Vagina (tissue), 2 donors: ENCODE results near the gene PDXP. TPM values are rescaled to one million over a fixed set of nuclear protein-coding genes. Genes with fewer than 3 reads are reported as not detected.
A peak's percentile ranks its signal among the peaks of the same experiment; 100 is the strongest.

Experiments used
- DNase-seq, 2 donors: peaks; one replicate each; pipeline ENCODE4 v3.0.0-alpha.2; 2017; ENCODE audit errors: extremely low spot score in 2 of 2
- H3K27ac ChIP-seq: fragments of 200-600 bp; sonication (generic); one replicate; pipeline ENCODE4 v1.5.1; 2019
- H3K27me3 ChIP-seq: fragments of 200-600 bp; sonication (generic); one replicate; pipeline ENCODE4 v1.5.1; 2019
- H3K36me3 ChIP-seq, 2 donors: fragments of 200-600 bp; sonication (generic); one replicate each; pipeline ENCODE4 v1.5.1; 2017 to 2019
- H3K4me1 ChIP-seq: fragments of 200-600 bp; sonication (generic); one replicate; pipeline ENCODE4 v1.5.1; 2019
- H3K4me3 ChIP-seq, 2 donors: fragments of 200-600 bp; sonication (generic); 1 replicate in 1 of 2; 2 replicates in 1 of 2; pipeline ENCODE4 v1.5.1; 2016 to 2019
- H3K9me3 ChIP-seq: fragments of 200-600 bp; sonication (generic); one replicate; pipeline ENCODE4 v1.5.1; 2019
- CTCF ChIP-seq, 3 experiments: fragments of 450-650 bp in 2 of 3; fragments of 200-600 bp in 1 of 3; sonication (generic) in 1 of 3; IDR thresholded peaks; one replicate each; pipeline ENCODE4 v1.5.1; 2017 to 2019; ENCODE audit warnings: antibody characterized with exemption in 3 of 3, mild to moderate bottlenecking in 2 of 3, moderate library complexity in 2 of 3
- POLR2A ChIP-seq, 2 donors: fragments of 450-650 bp; IDR thresholded peaks; one replicate each; pipeline ENCODE4 v1.6.1; 2017; ENCODE audit warnings: antibody characterized with exemption in 2 of 2, mild to moderate bottlenecking in 2 of 2, moderate library complexity in 2 of 2
- POLR2AphosphoS5 ChIP-seq, 2 donors: sonication (generic); formaldehyde crosslinking; IDR thresholded peaks; one replicate each; pipeline ENCODE4 v1.9.0; 2017; ENCODE audit warnings: antibody characterized with exemption in 2 of 2, mild to moderate bottlenecking in 2 of 2, low read depth in 1 of 2; ENCODE audit not compliant: insufficient read depth in 1 of 2
- intact Hi-C: fragments of 100-400 bp; cut with DNase I; formaldehyde crosslinking; loops from one replicate; pipeline ENCODE4 v1.15.1; 2023
- total RNA-seq: library from RNA; depleted of rRNA; stranded (reverse); fragments of >200 nt; gene quantifications from one replicate; pipeline ENCODE4 v1.2.3, GENCODE V29; 2016

The PDXP gene
- total RNA-seq, 1 donor from 2014 or later, result 6.4 TPM

GRCh38 chr22:37639771-37640590 is 18.5 kb upstream of the PDXP start:
- H3K4me3 ChIP-seq, result peak overlapping the region; percentile 59 to 88
- H3K27ac ChIP-seq, result peak overlapping the region; percentile 80
- peaks cover 70% of the 10 kb centered on the region for H3K4me1 ChIP-seq
- H3K9me3 ChIP-seq, result no peaks in the 10 kb centered on the region
- no peaks in the 10 kb centered on the region for H3K36me3 ChIP-seq
- TF ChIP-seq CTCF (IDR thresholded peaks at IDR 0.05) (no peak), POLR2AphosphoS5 (IDR thresholded peaks at IDR 0.05; ENCODE audit: insufficient read depth in 1 of 2, low read depth in 1 of 2) (no peak), POLR2A (IDR thresholded peaks at IDR 0.05) (no peak)
- no peaks in the 10 kb centered on the region for H3K27me3 ChIP-seq
- DNase-seq, result no peak
- intact Hi-C loops, result loop anchor here (5.0 to 10.0 kb wide), 2 partner anchors 37 to 155 kb away; partner anchors contain the start of gene LGALS1

GRCh38 chr22:37640591-37641560 is 17.6 kb upstream of the PDXP start:
- peak overlapping the region; percentile 59 to 88 for H3K4me3 ChIP-seq
- DNase-seq, result no peak
- H3K4me1 ChIP-seq, result peaks cover 61% of the 10 kb centered on the region
- intact Hi-C loops, result loop anchor here (5.0 to 10.0 kb wide), 2 partner anchors 36 to 154 kb away; partner anchors contain the start of gene LGALS1
- H3K27me3 ChIP-seq, result no peaks in the 10 kb centered on the region
- peak overlapping the region; percentile 80 for H3K27ac ChIP-seq
- TF ChIP-seq CTCF (IDR thresholded peaks at IDR 0.05), result no peak
- TF ChIP-seq POLR2AphosphoS5 (IDR thresholded peaks at IDR 0.05; ENCODE audit: insufficient read depth in 1 of 2, low read depth in 1 of 2), result no peak
- TF ChIP-seq POLR2A (IDR thresholded peaks at IDR 0.05), result no peak
- no peaks in the 10 kb centered on the region for H3K9me3 ChIP-seq
- no peaks in the 10 kb centered on the region for H3K36me3 ChIP-seq

- Histone ChIP-seq H3K4me1 (peaks cover 60% of the 10 kb centered on the region), H3K36me3 (no peaks in the 10 kb centered on the region), H3K4me3 (peak overlapping the region in 1 of 2 donors; percentile 59), H3K9me3 (no peaks in the 10 kb centered on the region), H3K27me3 (no peaks in the 10 kb centered on the region), H3K27ac (peak overlapping the region; percentile 80)
- no peak for DNase-seq
- no peak for TF ChIP-seq POLR2A (IDR thresholded peaks at IDR 0.05)
- no peak for TF ChIP-seq CTCF (IDR thresholded peaks at IDR 0.05)
- TF ChIP-seq POLR2AphosphoS5 (IDR thresholded peaks at IDR 0.05; ENCODE audit: insufficient read depth in 1 of 2, low read depth in 1 of 2), result no peak
- intact Hi-C loops, result loop anchor here (5.0 to 10.0 kb wide), 2 partner anchors 36 to 153 kb away; partner anchors contain the start of gene LGALS1
Observed at GRCh38 chr22:37641561-37641949, 17.0 kb upstream of the PDXP start.

GRCh38 chr22:37643225-37643847 is 15.2 kb upstream of the PDXP start:
- Histone ChIP-seq H3K27ac (peak overlapping the region; percentile 57), H3K9me3 (no peaks in the 10 kb centered on the region), H3K4me1 (peaks cover 48% of the 10 kb centered on the region), H3K36me3 (no peaks in the 10 kb centered on the region), H3K4me3 (no peak overlapping the region), H3K27me3 (no peaks in the 10 kb centered on the region)
- intact Hi-C loops, result loop anchor here (5.0 to 10.0 kb wide), 2 partner anchors 34 to 151 kb away; partner anchors contain the start of gene LGALS1
- no peak for DNase-seq
- no peak for TF ChIP-seq POLR2AphosphoS5 (IDR thresholded peaks at IDR 0.05; ENCODE audit: insufficient read depth in 1 of 2, low read depth in 1 of 2)
- TF ChIP-seq CTCF (IDR thresholded peaks at IDR 0.05), result peak; percentile 69 to 87 (median 79)
- no peak for TF ChIP-seq POLR2A (IDR thresholded peaks at IDR 0.05)
